ENCODE data around the gene TRIM71. TPM values are rescaled to one million over a fixed set of nuclear protein-coding genes. Genes with fewer than 3 reads are reported as not detected.
A peak's percentile ranks its signal among the peaks of the same experiment; 100 is the strongest.
"Not testable (repeated sequence)": the region's sequence is repeated elsewhere in the genome, so short reads cannot be mapped to it uniquely, and the experiment has no call there.

Gene TRIM71
- total RNA-seq, 5 donors from 2014 or later (not counting 1 experiment from before 2014, with no cell fraction given) = 0.05 to 0.32 (median 0.29) TPM; not detected in 1

DNA sequence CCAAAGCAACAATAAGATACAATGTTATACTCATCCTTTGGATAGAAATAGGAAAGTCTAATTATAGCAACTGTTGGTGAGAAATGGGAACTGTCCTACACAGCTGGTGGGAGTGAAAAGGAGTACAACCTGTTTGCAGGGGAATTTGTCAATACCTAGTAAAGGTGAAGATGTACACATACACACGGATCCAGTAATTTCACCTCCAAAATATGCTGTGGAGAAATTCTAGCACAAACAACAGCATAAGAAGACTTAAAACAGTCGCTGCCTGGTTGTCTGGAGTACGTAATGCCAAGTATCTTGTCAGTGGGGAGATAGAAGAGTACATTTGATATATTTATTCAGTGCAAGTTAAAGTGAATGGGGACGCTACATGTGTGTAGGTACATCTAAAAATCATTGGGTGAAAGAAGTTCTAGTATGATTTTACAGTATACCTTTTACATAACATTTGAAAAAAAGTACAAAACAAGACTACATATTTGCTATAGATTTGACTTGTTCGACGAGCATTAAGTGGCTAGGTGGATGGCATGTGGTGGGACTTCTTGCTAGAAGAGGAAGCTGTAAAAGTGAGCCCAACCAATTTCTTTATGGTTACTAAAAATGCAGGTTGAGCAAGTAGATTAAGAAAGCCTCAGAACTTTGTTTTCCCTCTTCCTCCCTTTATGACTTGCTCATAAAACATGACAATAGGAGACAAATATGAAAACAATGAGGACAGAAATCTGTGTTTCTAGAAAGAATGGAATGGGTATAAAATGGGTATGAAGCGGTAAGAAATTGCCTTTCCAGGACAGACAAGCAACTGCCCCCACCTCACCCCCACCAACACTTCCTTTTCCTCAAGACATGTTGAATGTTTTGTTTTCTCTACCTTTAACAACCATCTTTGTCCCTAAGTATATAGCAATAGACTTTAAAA, 83.5 kb downstream of the TRIM71 start:
- no peaks in the 10 kb centered on the region for H3K4me1 ChIP-seq (ENCODE audit: control insufficient read depth in 1 of 2, extremely low read depth in 1 of 2, insufficient read depth in 2 of 2, low read length in 2 of 2)
- H3K27me3 ChIP-seq (replicated peaks in 1 of 2; ENCODE audit: control insufficient read depth in 2 of 2, extremely low read depth in 1 of 2, insufficient read depth in 2 of 2, low read length in 1 of 2) = peaks cover 0 to 4% of the 10 kb centered on the region in 2 experiments
- no CpG with 5 or more reads among the region's 7 CpGs for WGBS (ENCODE audit: insufficient coverage)
- ATAC-seq (replicated peaks in 1 of 4) (no peak), DNase-seq (no peak)
- no peak overlapping the region for H3K4me3 ChIP-seq (ENCODE audit: control insufficient read depth in 1 of 2, extremely low read depth in 1 of 2, low read length in 1 of 2)
- Mint-ChIP-seq H3K27ac (no peak overlapping the region), H3K4me3 (no peak overlapping the region), H3K27me3 (peaks cover 6 to 17% of the 10 kb centered on the region in 2 donors), H3K4me1 (peaks cover 2 to 7% (median 5%) of the 10 kb centered on the region in 3 donors), H3K36me3 (no peaks in the 10 kb centered on the region), H3K9me3 (no peaks in the 10 kb centered on the region)
- no peaks in the 10 kb centered on the region for H3K9me3 ChIP-seq
- no peak overlapping the region for H3K27ac ChIP-seq (ENCODE audit: low read length)
- ChIA-PET CTCF (interaction anchor here in 1 of 2 donors (0.6 to 0.7 kb wide), 2 partner anchors 13 to 21 kb away, joined by 3 to 8 read pairs; no protein-coding TSS in a partner anchor), POLR2A (no interaction called here)
- H3K36me3 ChIP-seq (ENCODE audit: control insufficient read depth in 2 of 2, extremely low read depth in 1 of 2, insufficient read depth in 1 of 2, low read length in 1 of 2) = no peaks in the 10 kb centered on the region

DNA sequence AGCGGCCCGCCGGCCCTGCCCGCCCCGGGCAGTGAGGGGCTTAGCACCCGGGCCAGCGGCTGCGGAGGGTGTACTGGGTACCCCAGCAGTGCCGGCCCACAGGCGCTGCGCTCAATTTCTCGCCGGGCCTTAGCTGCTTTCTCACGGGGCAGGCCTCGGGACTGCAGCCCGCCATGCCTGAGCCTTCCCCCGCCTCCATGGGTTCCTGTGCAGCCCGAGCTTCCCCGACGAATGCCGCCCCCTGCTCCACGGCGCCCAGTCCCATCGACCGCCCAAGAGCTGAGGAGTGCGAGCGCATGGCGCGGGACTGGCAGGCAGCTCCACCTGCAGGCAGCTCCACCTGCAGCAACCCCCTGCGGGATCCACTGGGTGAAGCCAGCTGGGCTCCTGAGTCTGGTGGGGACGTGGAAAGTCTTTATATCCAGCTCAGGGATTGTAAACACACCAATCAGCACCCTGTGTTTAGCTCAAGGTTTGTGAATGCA, 85.1 kb downstream of the TRIM71 start:
- DNase-seq (peak in 28 of 35 experiments; percentile 2 to 38 (median 18)), ATAC-seq (replicated peaks in 1 of 4) (peak; percentile 60 to 72 (median 68))
- Mint-ChIP-seq H3K4me3 (peak overlapping the region; percentile 62 to 78 (median 75)), H3K27me3 (peaks cover 6 to 14% of the 10 kb centered on the region in 2 donors)
- 55% methylated on average over 30 of the region's 31 CpGs for WGBS (ENCODE audit: insufficient coverage)
- H3K36me3 Mint-ChIP-seq; H3K9me3 ChIP-seq; H3K27me3 ChIP-seq (replicated peaks in 1 of 2; ENCODE audit: control insufficient read depth in 2 of 2, extremely low read depth in 1 of 2, insufficient read depth in 2 of 2, low read length in 1 of 2); H3K27ac Mint-ChIP-seq; H3K36me3 ChIP-seq (ENCODE audit: control insufficient read depth in 2 of 2, extremely low read depth in 1 of 2, insufficient read depth in 1 of 2, low read length in 1 of 2); H3K9me3 Mint-ChIP-seq; H3K4me1 Mint-ChIP-seq; POLR2A ChIA-PET; H3K27ac ChIP-seq (ENCODE audit: low read length); H3K4me1 ChIP-seq (ENCODE audit: control insufficient read depth in 1 of 2, extremely low read depth in 1 of 2, insufficient read depth in 2 of 2, low read length in 2 of 2): not testable (repeated sequence)
- H3K4me3 ChIP-seq (ENCODE audit: control insufficient read depth in 1 of 2, extremely low read depth in 1 of 2, low read length in 1 of 2) = peak overlapping the region; percentile 12 to 23
- CTCF ChIA-PET = interaction anchor here in 1 of 2 donors (0.6 kb wide), 1 partner anchor 212 kb away, joined by 3 read pairs; no protein-coding TSS in a partner anchor

DNA sequence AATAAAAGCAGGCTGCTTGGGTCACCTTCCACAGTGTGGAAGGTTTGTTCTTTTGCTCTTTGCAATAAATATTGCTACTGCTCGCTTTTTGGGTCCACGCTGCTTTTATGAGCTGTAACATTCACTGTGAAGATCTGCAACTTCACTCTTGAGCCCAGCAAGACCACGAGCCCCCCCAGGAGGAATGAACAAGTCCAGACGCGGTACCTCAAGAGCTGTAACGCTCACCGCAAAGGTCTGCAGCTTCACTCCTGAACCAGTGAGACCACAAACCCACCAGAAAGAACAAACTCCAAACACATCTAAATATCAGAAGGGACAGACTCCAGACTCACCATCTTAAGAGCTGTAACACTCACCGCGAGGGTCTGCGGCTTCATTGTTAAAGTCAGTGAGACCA, 86.2 kb downstream of the TRIM71 start:
- no peaks in the 10 kb centered on the region for H3K4me1 ChIP-seq (ENCODE audit: control insufficient read depth in 1 of 2, extremely low read depth in 1 of 2, insufficient read depth in 2 of 2, low read length in 2 of 2)
- WGBS (ENCODE audit: insufficient coverage) = 82% methylated on average over 7 of the region's 10 CpGs
- DNase-seq = no peak
- CTCF ChIA-PET = interaction anchor here (0.5 to 0.8 kb wide), 3 partner anchors 10 to 213 kb away, joined by 3 read pairs; no protein-coding TSS in a partner anchor
- no peak for ATAC-seq (replicated peaks in 1 of 4)
- H3K27me3 ChIP-seq (replicated peaks in 1 of 2; ENCODE audit: control insufficient read depth in 2 of 2, extremely low read depth in 1 of 2, insufficient read depth in 2 of 2, low read length in 1 of 2) = peaks cover 0 to 6% of the 10 kb centered on the region in 2 experiments
- Mint-ChIP-seq H3K4me1 (peaks cover 2 to 7% (median 5%) of the 10 kb centered on the region in 3 donors), H3K27me3 (peaks cover 6 to 14% of the 10 kb centered on the region in 2 donors), H3K9me3 (no peaks in the 10 kb centered on the region), H3K4me3 (peak overlapping the region in 1 of 3 donors; percentile 78), H3K27ac (no peak overlapping the region), H3K36me3 (no peaks in the 10 kb centered on the region)
- POLR2A ChIA-PET = no interaction called here
- H3K36me3 ChIP-seq (ENCODE audit: control insufficient read depth in 2 of 2, extremely low read depth in 1 of 2, insufficient read depth in 1 of 2, low read length in 1 of 2) = no peaks in the 10 kb centered on the region
- H3K4me3 ChIP-seq (ENCODE audit: control insufficient read depth in 1 of 2, extremely low read depth in 1 of 2, low read length in 1 of 2) = no peak overlapping the region
- H3K27ac ChIP-seq (ENCODE audit: low read length) = no peak overlapping the region
- H3K9me3 ChIP-seq = no peaks in the 10 kb centered on the region

- CTCF ChIA-PET = interaction anchor here in 1 of 2 donors (0.6 kb wide), 2 partner anchors 54 to 79 kb away, joined by 3 to 10 read pairs; no protein-coding TSS in a partner anchor
- no peaks in the 10 kb centered on the region for H3K9me3 ChIP-seq
- 88% methylated on average over 2 of the region's 3 CpGs for WGBS (ENCODE audit: insufficient coverage)
- Mint-ChIP-seq H3K27me3 (no peaks in the 10 kb centered on the region), H3K4me3 (no peak overlapping the region), H3K4me1 (peaks cover 0 to 9% (median 8%) of the 10 kb centered on the region in 3 donors), H3K36me3 (no peaks in the 10 kb centered on the region), H3K9me3 (no peaks in the 10 kb centered on the region), H3K27ac (no peak overlapping the region)
- DNase-seq (no peak), ATAC-seq (replicated peaks in 1 of 4) (no peak)
- H3K4me3 ChIP-seq (ENCODE audit: control insufficient read depth in 1 of 2, extremely low read depth in 1 of 2, low read length in 1 of 2) = no peak overlapping the region
- POLR2A ChIA-PET = no interaction called here
- H3K27ac ChIP-seq (ENCODE audit: low read length) = no peak overlapping the region
- peaks cover 0 to 2% of the 10 kb centered on the region in 2 experiments for H3K27me3 ChIP-seq (replicated peaks in 1 of 2; ENCODE audit: control insufficient read depth in 2 of 2, extremely low read depth in 1 of 2, insufficient read depth in 2 of 2, low read length in 1 of 2)
- no peaks in the 10 kb centered on the region for H3K36me3 ChIP-seq (ENCODE audit: control insufficient read depth in 2 of 2, extremely low read depth in 1 of 2, insufficient read depth in 1 of 2, low read length in 1 of 2)
- H3K4me1 ChIP-seq (ENCODE audit: control insufficient read depth in 1 of 2, extremely low read depth in 1 of 2, insufficient read depth in 2 of 2, low read length in 2 of 2) = no peaks in the 10 kb centered on the region
Measured at GRCh38 chr3:32909999-32910398, 92.2 kb downstream of the TRIM71 start.

- POLR2A ChIA-PET = no interaction called here
- no CpG with 5 or more reads among the region's 2 CpGs for WGBS (ENCODE audit: insufficient coverage)
Measured at GRCh38 chr3:32910954-32911353, 93.2 kb downstream of the TRIM71 start.

DNA sequence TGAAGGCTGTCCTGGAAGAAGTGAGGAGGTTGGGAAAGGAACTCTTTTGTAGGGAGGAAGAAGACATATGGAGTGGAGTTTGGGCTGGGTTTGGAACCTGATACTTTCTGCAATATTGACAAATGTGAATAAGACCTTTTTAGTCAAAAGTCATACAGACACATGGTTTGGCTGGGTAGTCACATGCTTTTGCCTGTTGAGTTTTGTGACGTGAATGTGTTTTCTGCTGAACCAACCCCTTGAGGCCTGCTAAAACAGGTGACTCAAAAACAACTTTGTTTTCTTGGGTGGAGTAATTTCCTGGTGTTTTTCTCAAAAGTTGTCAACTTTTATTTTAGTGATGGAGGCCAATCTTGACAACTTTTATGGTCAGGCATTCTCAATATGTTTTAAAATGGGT, 94.2 kb downstream of the TRIM71 start:
- Mint-ChIP-seq H3K9me3 (peaks cover 0 to 5% (median 5%) of the 10 kb centered on the region in 3 donors), H3K4me1 (peaks cover 0 to 9% (median 8%) of the 10 kb centered on the region in 3 donors), H3K36me3 (peaks cover 4% of the 10 kb centered on the region), H3K27me3 (no peaks in the 10 kb centered on the region), H3K4me3 (no peak overlapping the region), H3K27ac (peak overlapping the region; percentile 46 to 66)
- H3K9me3 ChIP-seq = no peaks in the 10 kb centered on the region
- peak overlapping the region; percentile 16 for H3K27ac ChIP-seq (ENCODE audit: low read length)
- ChIA-PET CTCF (no interaction called here), POLR2A (no interaction called here)
- H3K4me3 ChIP-seq (ENCODE audit: control insufficient read depth in 1 of 2, extremely low read depth in 1 of 2, low read length in 1 of 2) = no peak overlapping the region
- peak in 2 of 4 experiments; percentile 38 to 39 for ATAC-seq (replicated peaks in 1 of 4)
- H3K4me1 ChIP-seq (ENCODE audit: control insufficient read depth in 1 of 2, extremely low read depth in 1 of 2, insufficient read depth in 2 of 2, low read length in 2 of 2) = no peaks in the 10 kb centered on the region
- no peaks in the 10 kb centered on the region for H3K27me3 ChIP-seq (replicated peaks in 1 of 2; ENCODE audit: control insufficient read depth in 2 of 2, extremely low read depth in 1 of 2, insufficient read depth in 2 of 2, low read length in 1 of 2)
- WGBS (ENCODE audit: insufficient coverage) = no CpG with 5 or more reads among the region's 1 CpG
- DNase-seq = peak in 1 of 35 experiments; percentile 13
- no peaks in the 10 kb centered on the region for H3K36me3 ChIP-seq (ENCODE audit: control insufficient read depth in 2 of 2, extremely low read depth in 1 of 2, insufficient read depth in 1 of 2, low read length in 1 of 2)

More at GRCh38 chr3:32910954-32911353, 93.2 kb downstream of the TRIM71 start:
- Mint-ChIP-seq H3K27me3 (no peaks in the 10 kb centered on the region), H3K4me1 (peaks cover 0 to 9% (median 8%) of the 10 kb centered on the region in 3 donors), H3K9me3 (no peaks in the 10 kb centered on the region), H3K4me3 (no peak overlapping the region), H3K36me3 (no peaks in the 10 kb centered on the region), H3K27ac (no peak overlapping the region)
- ATAC-seq (replicated peaks in 1 of 4) = no peak
- Histone ChIP-seq H3K36me3 (ENCODE audit: control insufficient read depth in 2 of 2, extremely low read depth in 1 of 2, insufficient read depth in 1 of 2, low read length in 1 of 2) (no peaks in the 10 kb centered on the region), H3K27ac (ENCODE audit: low read length) (no peak overlapping the region), H3K27me3 (replicated peaks in 1 of 2; ENCODE audit: control insufficient read depth in 2 of 2, extremely low read depth in 1 of 2, insufficient read depth in 2 of 2, low read length in 1 of 2) (peaks cover 0 to 2% of the 10 kb centered on the region in 2 experiments), H3K4me1 (ENCODE audit: control insufficient read depth in 1 of 2, extremely low read depth in 1 of 2, insufficient read depth in 2 of 2, low read length in 2 of 2) (no peaks in the 10 kb centered on the region), H3K9me3 (no peaks in the 10 kb centered on the region), H3K4me3 (ENCODE audit: control insufficient read depth in 1 of 2, extremely low read depth in 1 of 2, low read length in 1 of 2) (no peak overlapping the region)
- CTCF ChIA-PET = no interaction called here
- no peak for DNase-seq

Data from T-cell (primary cell).